ENCODE results near the gene ZNF415. TPM values are rescaled to one million over a fixed set of nuclear protein-coding genes. Genes with fewer than 3 reads are reported as not detected.

ZNF415 gene
- total and polyA plus RNA-seq, 12 donors: 17.5 to 59.2 (median 39.6) TPM

- intact Hi-C loops (cut with DNase I): no loop called here
- WGBS, 4 donors: 23 to 45% (median 40%) methylated on average over 7 of the region's 7 CpGs
These were observed 9.3 kb downstream of the ZNF415 start for GRCh38 chr19:53123400-53123799.

GRCh38 chr19:53112286-53112685 lies 20.4 kb downstream of the ZNF415 start:
- Histone ChIP-seq H3K27me3 (no peaks in the 10 kb centered on the region), H3K36me3 (replicated peaks in 1 of 2) (peaks cover 0 to 58% of the 10 kb centered on the region in 2 donors), H3K9me3 (replicated peaks in 1 of 3) (peaks cover 0 to 4% (median 0%) of the 10 kb centered on the region in 3 donors), H3K4me3 (no peak overlapping the region), H3K27ac (no peak overlapping the region), H3K4me1 (replicated peaks in 1 of 2) (no peaks in the 10 kb centered on the region)
- no peak for TF ChIP-seq POLR2A (IDR thresholded peaks at IDR 0.05)
- TF ChIP-seq CTCF (IDR thresholded peaks at IDR 0.05): no peak
- 96 to 100% (median 99%) methylated on average over 2 of the region's 2 CpGs for WGBS, 4 donors
- no peak for DNase-seq
- intact Hi-C loops (cut with DNase I): no loop called here

More at GRCh38 chr19:53123400-53123799, 9.3 kb downstream of the ZNF415 start:
- Histone ChIP-seq H3K4me3 (no peak overlapping the region), H3K27me3 (no peaks in the 10 kb centered on the region), H3K9me3 (replicated peaks in 1 of 3) (peaks cover 0 to 2% (median 0%) of the 10 kb centered on the region in 3 donors), H3K4me1 (replicated peaks in 1 of 2) (peaks cover 8 to 9% of the 10 kb centered on the region in 2 donors), H3K27ac (peak overlapping the region in 4 of 5 donors; percentile 7 to 72 (median 32)), H3K36me3 (replicated peaks in 1 of 2) (no peaks in the 10 kb centered on the region)
- peak; percentile 62 to 85 (median 74) for DNase-seq
- no peak for TF ChIP-seq CTCF (IDR thresholded peaks at IDR 0.05)
- TF ChIP-seq POLR2A (IDR thresholded peaks at IDR 0.05): no peak

GRCh38 chr19:53109527-53109926 lies 23.2 kb downstream of the ZNF415 start:
- Histone ChIP-seq H3K9me3 (replicated peaks in 1 of 3) (no peaks in the 10 kb centered on the region), H3K4me3 (no peak overlapping the region), H3K27me3 (no peaks in the 10 kb centered on the region), H3K36me3 (replicated peaks in 1 of 2) (peaks cover 0 to 34% of the 10 kb centered on the region in 2 donors), H3K4me1 (replicated peaks in 1 of 2) (no peaks in the 10 kb centered on the region), H3K27ac (no peak overlapping the region)
- intact Hi-C loops (cut with DNase I): no loop called here
- no peak for DNase-seq
- WGBS, 4 donors: 87 to 93% (median 91%) methylated on average over 5 of the region's 5 CpGs
- TF ChIP-seq CTCF (IDR thresholded peaks at IDR 0.05) (no peak), POLR2A (IDR thresholded peaks at IDR 0.05) (no peak)

GRCh38 chr19:53103234-53104203 lies 29.2 kb downstream of the ZNF415 start, which contains the start of gene ZNF160:
TSS of gene ZNF160 (minus strand) at chr19:53103422. CDS start at chr19:53086276, 17,146 bp downstream.
- intact Hi-C loops (cut with DNase I): no loop called here
- DNase-seq: peak; percentile 99 to 100 (median 99)
- 1 to 3% (median 2%) methylated on average over 31 to 67 of the region's 67 CpGs for WGBS, 4 donors
- TF ChIP-seq CTCF (IDR thresholded peaks at IDR 0.05) (no peak), POLR2A (IDR thresholded peaks at IDR 0.05) (peak; percentile 91 to 98)
- H3K4me3 ChIP-seq: peak within 1 kb of the TSS; percentile 73 to 95 (median 84)
- no peaks in the 10 kb centered on the region for H3K9me3 ChIP-seq (replicated peaks in 1 of 3)
- peak within 1 kb of the TSS; percentile 86 to 98 (median 97) for H3K27ac ChIP-seq
- H3K36me3 ChIP-seq (replicated peaks in 1 of 2): peaks cover 0 to 5% of the 10 kb centered on the region in 2 donors
- peaks cover 28 to 29% of the 10 kb centered on the region in 2 donors for H3K4me1 ChIP-seq (replicated peaks in 1 of 2)
- no peaks in the 10 kb centered on the region for H3K27me3 ChIP-seq
